Activated CD8-positive, alpha-beta memory T cell treated with anti-CD3 and anti-CD28 coated beads, Interleukin-2, amount 50 U/mL, for 1 hour (primary cell): ENCODE results near the gene SHMT1.

Experiments
- DNase-seq: peaks from one replicate; pipeline ENCODE4 v3.0.0-alpha.2; 2020; ENCODE audit errors: extremely low read depth

The SHMT1 gene

DNA sequence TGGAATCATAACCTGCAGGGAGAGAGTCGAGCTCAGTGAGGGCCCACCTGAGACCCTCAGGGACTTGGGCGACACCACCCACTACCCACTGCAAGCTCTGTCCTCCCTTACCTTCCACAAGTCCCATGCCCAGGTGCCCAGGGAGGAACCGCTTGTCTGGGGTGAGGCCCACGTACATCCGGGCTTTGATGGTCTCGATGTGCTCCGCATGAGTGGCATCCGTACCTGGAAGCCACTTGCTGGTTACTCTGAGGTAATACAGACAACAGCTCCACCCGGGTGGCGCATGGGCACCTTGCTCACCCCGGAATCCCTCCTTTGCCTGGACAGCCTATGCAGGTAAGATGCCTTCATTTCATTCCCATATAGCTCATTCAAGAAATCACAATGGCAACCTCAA is 78.1 kb downstream of the SHMT1 start:
- DNase-seq = no peak

DNA sequence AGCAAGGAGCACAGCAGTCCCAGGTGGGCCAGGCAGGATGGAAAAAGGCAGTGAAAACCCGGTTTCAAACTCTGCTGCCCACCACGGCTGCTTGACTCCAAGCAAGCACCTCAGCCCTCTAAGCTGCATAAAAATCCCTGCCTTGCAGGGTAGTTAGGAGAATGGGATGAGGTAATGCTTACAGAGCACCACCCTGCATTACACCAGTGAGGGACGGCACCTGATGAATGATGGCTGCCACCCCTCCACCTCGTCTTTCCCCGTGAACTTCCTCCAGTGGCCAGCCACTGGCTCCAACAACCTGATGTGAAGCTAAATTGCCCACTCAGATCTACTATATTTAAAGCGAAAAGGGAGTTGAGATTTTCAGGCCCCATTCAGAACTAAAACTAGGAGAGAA is 81.6 kb downstream of the SHMT1 start:
- DNase-seq = no peak

DNA sequence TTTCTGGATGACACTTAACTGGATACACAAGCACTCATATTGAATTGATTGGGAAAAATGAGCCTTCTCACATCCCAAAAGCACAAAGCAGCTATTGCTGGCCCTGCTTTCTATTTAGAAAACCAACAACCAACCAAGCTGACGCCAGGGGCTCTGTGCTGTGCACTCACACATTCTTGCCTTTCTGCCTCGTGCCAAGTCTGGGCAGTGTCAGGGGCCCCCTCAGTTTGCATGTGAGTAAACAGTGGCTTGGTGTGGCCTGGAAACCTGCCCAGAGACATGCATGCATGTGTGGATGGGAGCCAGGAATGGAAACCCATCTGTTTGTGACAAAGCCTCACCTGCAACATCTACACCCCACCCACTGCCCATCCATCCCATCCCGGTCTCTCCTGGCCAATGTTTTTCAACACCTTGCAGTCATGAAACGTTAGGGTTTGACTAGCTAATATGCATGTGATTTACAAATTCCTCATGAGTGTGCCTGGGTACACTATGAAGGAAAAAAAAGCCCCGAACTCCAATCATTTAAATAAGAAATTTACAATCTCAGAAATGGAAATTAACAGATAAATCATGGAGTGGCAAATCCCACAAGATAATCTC is 82.5 kb downstream of the SHMT1 start:
- no peak for DNase-seq

DNA sequence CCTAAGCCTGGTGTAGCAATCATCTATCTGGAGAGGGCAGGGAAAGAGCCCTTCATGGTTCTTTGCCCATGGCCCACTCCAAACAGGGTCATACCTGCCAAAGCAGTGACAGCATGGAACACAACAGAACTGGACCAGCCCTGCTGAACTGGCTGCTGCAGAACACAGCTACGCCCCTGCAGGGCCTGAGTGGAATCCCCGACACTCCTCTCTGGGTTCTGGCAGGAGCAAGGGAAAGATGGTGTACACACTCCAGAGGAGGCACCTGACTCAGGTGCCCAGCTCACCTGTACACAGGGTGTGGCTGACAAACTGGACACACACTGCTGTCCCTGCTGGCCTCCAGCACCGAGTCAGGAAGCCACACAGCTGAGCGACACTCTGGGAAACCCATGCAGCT is 83.1 kb downstream of the SHMT1 start:
- DNase-seq = no peak

DNA sequence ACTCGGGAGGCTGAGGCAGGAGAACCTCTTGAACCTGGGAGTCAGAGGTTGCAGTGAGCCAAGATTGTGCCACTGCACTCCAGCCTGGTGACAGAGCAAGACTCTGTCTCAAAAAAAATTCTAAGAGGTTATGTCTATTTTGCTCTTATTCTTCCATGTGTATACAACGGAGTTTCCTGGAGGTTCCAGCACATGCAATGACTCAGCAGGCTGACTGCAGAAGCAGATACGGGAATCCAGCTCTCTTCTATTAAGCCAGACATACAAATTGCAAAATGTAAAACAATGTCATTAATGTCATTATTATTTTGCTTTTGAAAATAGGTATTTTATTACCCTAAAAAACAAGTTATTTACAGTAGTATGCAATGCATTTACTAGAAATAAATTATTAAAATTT is 84.5 kb downstream of the SHMT1 start:
- DNase-seq = no peak
